HG03442 (cell line): ENCODE data around the gene AGPS.
"Not testable (repeated sequence)": the region's sequence is repeated elsewhere in the genome, so short reads cannot be mapped to it uniquely, and the experiment has no call there.

Source experiments
- ATAC-seq: cut with Tn5 transposase; IDR thresholded peaks from one replicate; pipeline ENCODE4 v1.9.1; 2021; ENCODE audit warnings: mild to moderate bottlenecking, moderate library complexity; ENCODE audit not compliant: unreplicated experiment

Gene AGPS

DNA sequence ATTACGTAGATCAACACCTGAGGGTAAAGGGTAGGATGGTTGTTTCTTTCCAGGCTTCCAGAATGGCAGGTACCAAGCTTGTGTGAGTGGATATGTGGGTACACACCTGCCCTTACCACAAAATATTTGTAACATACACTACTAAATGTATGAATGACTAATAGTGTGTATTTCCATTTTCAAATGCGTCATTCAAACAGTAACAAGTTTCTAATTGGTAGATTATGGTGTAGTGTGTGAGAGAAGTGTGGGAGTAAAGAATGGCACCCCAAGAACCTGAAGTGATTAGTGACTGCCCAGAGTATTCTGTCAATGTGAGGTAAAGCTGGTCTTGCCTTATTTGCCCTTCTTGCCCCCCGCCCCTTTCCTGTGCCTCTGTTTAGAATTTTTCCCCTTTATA lies 21.1 kb downstream of the AGPS start:
- no peak for ATAC-seq

DNA sequence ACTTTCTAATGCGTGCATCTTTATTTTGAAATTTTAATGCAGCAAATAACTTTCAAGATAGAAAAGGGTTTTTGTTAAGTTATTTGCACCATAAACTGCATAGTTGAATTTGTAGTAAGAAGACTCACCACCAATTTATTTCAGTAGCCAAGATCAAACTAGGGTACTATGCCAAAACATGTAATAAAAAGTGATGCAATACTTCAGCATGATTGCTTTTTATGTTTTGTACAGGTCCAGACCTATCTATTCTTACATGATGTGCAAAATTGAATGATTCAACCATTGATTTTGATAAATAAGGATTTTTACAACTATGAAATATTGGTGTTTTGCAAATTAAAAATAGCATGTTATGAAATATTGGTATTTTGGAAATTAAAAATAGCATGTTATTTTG lies 26.7 kb downstream of the AGPS start:
- ATAC-seq: no peak

DNA sequence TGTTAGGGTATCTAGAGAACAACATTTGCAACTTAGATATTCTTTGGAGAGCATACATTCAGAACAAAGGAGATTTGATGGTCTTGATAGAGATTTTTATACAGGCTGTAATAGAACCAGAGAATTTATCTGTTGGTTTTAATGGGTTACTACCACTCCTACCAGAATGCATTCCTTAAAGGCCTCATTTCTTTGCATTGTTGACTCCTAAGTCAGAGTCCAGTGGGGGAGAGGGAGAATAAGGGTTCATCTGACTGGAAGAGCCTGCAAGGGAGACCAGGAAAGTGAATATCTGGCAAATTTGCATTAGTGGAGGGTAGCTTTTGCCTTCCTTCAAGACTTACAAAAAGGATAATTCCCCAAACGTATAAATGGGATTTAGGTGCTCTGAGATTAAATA lies 29.7 kb downstream of the AGPS start:
- no peak for ATAC-seq

DNA sequence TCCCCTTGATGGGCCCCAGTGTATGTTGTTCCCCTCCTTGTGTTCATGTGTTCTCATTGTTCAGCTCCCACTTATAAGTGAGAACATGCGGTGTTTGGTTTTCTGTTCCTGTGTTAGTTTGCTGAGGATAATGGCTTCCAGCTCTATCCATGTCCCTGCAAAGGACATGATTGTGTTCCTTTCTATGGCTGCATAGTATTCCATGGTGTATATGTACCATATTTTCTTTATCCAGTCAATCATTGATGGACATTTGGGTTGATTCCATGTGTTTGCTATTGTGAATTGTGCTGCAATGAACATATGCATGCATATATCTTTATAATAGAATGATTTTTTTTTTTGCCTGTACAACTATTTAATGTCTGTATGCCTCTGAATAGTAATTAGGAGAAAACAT lies 31.5 kb downstream of the AGPS start:
- ATAC-seq: not testable (repeated sequence)

DNA sequence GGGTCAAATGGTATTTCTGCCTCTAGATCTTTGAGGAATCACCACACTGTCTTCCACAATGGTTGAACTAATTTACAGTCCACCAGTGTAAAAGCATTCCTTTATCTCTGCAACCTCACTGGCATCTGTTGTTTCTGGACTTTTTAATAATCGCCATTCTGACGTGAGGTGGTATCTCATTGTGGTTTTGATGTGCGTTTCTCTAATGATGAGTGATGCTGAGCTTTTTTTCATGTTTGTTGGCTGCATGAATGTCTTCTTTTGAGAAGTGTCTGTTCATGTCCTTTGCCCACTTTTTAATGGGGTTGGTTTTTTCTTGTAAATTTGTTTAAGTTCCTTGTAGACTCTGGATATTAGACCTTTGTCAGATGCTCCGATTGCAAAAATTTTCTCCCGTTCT lies 32.0 kb downstream of the AGPS start:
- ATAC-seq: not testable (repeated sequence)

DNA sequence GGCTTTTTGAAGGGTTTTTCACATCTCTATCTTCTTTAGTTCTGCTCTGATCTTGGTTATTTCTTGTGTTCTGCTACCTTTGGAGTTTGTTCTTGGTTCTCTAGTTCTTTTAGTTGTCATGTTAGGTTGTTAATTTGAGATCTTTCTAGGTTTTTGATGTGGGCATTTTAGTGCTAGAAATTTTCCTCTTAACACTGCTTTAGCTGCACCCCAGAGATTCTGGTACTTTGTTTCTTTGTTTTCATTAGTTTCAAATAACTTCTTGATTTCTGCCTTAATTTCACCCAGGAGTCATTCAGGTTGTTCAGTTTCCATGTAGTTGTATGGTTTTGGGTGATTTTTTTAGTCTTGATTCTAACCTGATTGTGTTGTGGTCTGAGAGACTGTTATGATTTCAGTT lies 34.7 kb downstream of the AGPS start:
- no peak for ATAC-seq

DNA sequence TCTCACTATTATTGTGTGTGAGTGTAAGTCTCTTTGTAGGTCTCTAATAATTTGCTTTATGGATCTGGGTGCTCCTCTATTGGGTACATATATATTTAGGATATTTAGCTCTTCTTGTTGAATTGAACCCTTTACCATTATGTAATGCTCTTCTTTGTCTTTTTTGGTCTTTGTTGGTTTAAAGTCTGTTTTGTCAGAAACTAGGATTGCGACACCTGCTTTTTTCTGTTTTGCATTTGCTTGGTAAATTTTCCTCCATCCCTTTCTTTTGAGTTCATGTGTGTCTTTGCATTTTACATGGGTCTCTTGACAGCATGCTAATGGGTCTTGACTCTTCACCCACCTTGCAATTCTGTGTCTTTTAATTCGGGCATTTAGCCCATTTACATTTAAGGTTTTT lies 35.4 kb downstream of the AGPS start:
- ATAC-seq: not testable (repeated sequence)

DNA sequence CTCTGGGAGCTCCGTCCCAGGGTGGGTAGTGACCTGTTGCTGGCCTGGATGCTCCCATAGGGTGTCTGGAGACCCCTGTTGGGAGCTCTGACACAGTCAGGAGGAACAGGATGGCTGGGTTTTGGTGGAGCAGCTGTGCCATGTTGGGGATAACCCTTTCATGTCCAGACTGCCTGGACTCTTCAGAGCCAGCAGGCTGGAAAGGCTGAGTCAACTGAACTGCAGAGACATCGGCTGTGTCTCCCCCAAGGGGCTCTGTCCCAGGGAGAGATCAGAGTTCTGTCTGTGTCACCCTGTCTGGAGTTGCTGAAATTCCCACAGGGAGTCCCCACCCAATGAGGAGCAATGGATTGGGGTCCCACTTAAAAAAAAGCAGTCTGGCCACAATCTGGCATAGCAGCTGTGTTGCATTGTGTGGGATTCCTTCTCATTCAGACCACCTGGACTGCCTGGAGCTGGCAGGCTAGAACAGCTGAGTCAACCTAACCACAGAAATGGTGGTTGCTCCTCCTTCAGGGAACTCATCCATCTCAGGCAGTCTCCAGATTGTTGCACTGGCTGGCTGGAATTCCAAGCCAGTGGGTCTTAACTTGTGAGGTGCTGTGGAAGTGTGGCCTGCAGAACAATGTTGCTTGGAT lies 37.2 kb downstream of the AGPS start:
- no peak for ATAC-seq

DNA sequence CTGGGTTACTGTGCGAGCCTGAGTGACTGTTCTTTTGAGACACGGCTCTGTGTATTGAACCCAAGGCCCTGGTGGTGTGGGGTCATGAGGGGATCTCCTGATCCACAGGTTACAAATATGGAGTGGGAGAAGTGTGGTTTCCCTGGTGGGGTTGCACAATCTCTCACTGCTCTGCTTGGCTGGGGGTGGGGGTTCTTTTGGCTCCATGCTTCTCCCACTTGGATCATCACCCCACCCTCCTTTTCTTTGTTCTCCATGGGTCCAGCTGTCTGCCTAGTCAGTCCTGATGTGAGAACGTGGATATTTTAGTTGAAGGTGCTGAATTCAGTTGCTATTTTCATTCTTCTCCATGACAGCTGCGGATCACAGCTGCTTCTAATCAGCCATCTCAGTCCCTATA lies 37.8 kb downstream of the AGPS start:
- no peak for ATAC-seq

DNA sequence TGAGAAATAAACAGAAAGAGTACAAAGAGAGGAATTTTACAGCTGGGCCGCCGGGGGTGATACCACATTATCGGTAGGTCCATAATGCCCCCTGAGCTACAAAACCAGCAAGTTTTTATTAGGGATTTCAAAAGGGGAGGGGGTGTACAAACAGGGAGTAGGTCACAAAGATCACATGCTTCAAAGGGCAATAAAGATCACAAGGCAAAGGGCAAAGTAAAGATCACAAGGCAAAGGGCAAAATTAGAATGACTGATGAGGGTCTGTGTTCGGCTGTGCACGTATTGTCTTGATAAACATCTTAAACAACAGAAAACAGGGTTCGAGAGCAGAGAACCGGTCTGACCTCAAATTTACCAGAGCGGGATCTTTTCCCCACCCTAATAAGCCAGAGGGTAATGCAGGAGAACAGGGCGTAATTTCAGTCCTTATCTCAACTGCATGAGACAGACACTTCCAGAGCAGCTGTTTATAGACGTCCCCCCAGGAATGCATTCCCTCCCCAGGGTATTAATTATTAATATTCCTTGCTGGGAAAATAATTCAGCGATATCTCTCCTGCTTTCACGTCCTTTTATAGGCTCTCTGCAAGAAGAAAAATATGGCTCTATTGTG lies 38.6 kb downstream of the AGPS start:
- not testable (repeated sequence) for ATAC-seq

DNA sequence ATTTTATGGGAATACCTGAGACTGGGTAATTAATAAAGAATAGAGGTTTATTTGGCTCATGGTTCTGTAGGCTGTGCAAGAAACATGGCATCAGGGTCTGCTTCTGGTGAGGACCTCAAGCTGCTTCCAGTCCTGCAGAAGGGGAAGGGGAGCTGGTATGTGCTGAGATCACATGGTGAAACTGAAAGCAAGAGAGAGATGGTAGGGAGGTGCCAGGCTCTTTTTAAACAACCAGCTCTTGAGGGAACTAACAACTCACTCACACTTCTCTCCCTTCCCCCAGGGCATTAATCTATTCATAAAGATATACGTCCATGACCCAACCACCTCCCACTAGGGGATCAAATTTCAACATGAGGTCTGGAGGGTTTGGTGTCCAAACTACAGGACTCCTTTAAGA lies 40.1 kb downstream of the AGPS start:
- no peak for ATAC-seq

DNA sequence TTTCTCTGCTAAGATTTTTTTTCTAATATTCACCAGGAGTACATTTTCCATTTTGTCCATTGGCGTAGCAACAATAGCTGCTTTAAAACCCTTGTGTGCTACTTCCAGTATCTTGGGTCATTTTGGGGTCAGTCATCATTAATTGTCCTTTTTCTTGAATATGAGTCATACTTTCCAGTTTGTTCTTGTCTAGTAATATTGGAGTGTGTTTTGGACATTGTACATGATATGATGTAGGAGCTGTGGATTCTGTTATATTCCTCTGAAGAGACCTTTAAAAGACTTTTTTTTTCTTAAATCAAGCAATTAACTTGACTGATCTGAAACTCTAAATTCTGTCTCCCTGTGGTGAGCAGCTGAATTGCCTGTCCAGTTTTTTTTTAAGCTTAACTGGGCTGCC lies 40.8 kb downstream of the AGPS start:
- no peak for ATAC-seq

DNA sequence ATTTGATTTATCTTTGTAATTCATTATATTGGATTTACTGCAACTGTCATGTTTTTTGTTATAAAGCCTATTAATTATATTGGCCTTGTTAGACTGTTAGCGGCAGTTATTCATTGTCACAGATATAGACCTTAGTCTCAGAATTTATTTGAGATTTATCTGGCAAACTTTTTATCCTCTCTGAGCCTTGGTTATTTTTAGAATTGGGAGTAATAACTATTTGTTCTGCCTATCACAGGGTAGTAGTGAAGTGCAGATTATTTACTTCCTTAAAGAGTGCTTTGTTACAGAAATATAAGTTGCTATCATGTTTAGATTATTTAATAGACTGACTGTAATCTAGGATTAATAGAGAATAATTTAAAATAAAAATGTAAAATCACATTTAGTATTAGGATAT lies 41.9 kb downstream of the AGPS start:
- ATAC-seq: no peak

DNA sequence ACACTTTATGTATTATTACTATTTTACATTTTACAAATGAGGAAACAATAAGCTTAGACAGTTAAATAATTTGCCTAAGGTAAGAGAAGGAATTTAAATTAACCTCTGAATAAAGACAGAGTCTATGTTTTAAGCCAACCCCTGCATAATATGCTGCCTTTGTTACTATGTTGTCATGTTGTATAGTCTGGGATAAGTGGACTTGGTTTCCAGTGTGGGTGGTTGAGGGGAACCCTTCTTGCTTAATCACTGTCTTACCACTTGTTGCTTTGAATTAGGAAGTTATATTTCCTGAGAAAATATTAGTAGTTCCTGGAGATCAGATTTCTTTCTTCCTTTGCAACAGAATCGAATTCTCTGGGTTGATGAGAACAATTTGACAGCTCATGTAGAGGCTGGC lies 52.6 kb downstream of the AGPS start:
- no peak for ATAC-seq

DNA sequence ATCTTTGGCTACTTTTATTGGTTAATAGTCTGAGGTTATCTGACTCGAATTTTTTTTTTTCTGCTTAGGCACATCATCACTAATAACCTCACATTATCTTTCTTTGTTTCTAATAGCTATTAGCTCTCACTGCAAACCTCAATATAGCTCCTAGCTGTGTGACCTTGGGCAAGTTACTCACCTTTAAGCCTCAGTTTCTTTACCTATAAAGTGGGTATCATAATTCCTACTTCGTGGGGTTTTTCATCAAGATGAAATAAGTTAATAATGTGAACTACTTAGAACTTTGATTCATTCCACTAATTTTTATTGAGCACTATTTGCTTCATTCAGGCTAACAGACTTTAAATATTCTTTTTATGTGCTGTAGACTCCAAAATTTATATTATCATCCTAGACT lies 55.5 kb downstream of the AGPS start:
- ATAC-seq: no peak

DNA sequence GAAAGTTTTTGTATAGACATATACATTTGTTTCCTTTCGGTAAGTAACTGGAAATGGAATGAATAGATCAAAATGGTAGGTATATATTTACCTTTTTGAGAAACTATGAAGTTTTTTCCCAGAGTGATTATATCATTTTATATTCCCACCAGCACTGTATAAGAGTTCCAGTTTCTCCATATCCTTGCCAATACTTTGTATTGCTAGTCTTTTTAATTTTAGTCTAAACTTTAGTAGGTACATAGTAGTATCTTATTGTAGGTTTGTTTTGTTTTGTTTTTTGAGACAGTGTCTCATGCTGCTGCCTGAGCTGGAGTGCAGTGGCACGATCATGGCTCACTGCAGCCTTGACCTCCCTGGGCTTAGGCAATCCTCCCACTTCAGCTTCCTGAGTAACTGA lies 56.6 kb downstream of the AGPS start:
- ATAC-seq: no peak

DNA sequence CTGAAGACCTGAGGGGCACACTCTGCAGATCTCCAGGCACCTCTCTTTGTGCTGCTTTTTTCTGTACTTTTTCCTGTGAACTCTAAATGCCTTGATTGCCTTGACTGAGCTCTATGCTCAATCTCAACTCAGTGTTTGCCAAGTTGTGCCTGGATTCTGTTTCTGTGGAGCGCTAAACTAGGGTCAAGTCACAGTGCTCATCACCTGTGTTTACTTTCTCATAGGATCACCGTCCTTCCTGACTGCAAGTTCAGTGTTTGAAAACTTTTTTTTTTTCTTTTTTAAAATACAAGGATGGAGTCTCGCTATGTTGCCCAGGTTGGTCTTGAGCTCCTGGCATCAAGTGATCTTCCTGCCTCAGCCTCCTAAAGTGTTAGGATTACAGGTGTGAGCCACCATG lies 62.6 kb downstream of the AGPS start:
- ATAC-seq: no peak

DNA sequence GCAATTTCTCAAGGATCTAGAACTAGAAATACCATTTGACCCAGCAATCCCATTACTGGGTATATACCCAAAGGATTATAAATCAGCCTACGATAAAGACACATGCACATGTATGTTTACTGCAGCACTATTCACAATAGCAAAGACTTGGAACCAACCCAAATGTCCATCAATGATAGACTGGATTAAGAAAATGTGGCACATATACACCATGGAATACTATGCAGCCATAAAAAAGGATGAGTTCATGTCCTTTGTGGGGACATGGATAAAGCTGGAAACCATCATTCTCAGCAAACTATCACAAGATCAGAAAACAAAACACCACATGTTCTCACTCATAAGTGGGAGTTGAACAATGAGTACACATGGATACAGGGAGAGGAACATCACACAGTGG lies 67.2 kb downstream of the AGPS start:
- ATAC-seq: not testable (repeated sequence)

DNA sequence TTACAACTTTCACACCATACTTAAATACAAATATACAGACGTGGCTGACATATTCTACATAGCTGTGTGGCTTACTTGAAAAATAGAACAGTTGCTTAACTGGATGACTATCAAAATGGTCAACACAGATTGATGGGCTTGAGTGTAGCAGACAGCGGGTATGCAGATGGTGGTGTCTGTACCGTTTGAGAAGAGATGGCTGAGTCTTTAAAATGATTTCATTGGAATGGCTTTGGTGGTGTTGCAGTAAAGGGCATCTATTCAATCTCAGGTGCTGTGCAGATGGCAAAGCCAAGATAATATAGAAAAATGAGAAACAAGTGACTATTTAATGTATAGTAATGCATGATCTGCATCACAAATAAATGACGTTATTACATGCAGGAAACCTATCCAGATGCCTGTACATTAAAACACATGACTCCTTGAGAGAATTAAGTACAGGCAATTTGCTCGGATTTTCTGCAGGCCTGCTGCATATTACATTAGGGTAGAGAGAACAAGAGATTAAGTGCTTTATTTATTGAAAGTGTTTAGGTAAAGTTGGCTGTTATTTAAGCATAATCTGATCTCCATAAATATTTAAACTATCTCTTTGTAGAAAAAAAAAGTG lies 68.5 kb downstream of the AGPS start:
- no peak for ATAC-seq

DNA sequence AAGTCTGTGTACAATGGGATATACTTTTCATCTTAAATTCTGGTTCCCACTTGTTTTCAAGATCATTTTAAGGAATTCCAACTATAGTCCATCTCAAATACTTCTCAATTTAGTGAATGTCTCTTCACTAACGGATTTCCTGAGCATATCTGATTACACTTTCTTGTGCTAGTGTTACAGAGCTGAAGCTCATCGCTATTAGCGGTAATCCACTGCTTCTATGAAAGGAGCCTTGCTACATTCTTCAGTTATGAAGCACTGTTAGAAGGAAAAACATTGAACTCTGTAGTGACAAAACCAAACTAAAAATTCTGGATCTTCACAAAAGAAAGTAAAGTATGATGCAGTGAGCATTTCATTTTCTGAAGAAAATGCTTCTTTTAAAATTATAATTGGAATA lies 72.0 kb downstream of the AGPS start:
- no peak for ATAC-seq

DNA sequence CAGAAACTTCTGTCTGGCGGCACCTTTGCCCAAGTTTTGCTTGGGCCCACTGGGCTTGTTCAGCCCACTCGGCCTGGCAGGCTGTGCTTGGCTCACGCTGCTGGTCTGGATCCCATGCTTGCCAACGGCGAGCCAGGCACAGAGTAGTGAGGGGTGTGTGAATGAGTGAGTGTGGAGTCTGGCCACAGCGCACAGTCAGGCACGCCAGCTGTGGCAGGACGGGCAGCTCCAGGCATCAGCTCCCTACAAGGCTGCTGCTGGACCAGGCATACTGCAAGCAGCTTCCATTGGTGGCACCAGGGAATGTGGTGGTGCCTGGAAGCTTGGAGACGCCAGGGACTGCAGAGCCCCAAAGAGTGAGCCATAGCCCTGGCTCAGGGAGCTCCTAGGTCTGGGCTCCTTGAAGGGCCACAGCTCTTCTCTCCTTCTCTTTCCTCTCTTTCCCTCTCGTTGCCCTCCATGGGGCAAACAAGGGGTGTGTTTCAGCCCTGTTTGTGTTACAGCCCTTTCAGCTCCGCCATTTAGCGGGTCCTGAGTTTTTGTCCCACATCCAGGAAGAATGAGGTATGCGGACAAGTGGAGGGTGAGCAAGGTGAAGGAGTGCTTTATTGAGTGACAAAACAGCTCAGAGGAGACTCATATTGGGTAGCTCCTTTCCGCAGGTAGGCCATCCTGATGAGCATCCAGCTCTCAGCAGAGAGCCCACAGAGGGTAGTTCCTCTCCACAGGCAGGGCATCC lies 73.0 kb downstream of the AGPS start:
- no peak for ATAC-seq
